ENCODE data around the gene KCNB1. TPM values are rescaled to one million over a fixed set of nuclear protein-coding genes. Genes with fewer than 3 reads are reported as not detected.

KCNB1 gene
- total RNA-seq, 1 experiment from 2014 or later, result not detected

- Mint-ChIP-seq H3K36me3 (ENCODE audit: insufficient read depth, unreplicated experiment) (no peaks in the 10 kb centered on the region), H3K27me3 (ENCODE audit: unreplicated experiment) (peaks cover 100% of the 10 kb centered on the region), H3K9me3 (ENCODE audit: low read depth, unreplicated experiment) (no peaks in the 10 kb centered on the region), H3K4me3 (ENCODE audit: low read depth, unreplicated experiment) (no peak overlapping the region), H3K4me1 (ENCODE audit: low read depth, unreplicated experiment) (no peaks in the 10 kb centered on the region), H3K27ac (ENCODE audit: unreplicated experiment) (no peak overlapping the region)
- intact Hi-C loops (cut with micrococcal nuclease; ENCODE audit: unreplicated experiment), result no loop called here
- no TSS peak for BruUV-seq (replicated peaks)
- TF ChIP-seq, protein P1, sequence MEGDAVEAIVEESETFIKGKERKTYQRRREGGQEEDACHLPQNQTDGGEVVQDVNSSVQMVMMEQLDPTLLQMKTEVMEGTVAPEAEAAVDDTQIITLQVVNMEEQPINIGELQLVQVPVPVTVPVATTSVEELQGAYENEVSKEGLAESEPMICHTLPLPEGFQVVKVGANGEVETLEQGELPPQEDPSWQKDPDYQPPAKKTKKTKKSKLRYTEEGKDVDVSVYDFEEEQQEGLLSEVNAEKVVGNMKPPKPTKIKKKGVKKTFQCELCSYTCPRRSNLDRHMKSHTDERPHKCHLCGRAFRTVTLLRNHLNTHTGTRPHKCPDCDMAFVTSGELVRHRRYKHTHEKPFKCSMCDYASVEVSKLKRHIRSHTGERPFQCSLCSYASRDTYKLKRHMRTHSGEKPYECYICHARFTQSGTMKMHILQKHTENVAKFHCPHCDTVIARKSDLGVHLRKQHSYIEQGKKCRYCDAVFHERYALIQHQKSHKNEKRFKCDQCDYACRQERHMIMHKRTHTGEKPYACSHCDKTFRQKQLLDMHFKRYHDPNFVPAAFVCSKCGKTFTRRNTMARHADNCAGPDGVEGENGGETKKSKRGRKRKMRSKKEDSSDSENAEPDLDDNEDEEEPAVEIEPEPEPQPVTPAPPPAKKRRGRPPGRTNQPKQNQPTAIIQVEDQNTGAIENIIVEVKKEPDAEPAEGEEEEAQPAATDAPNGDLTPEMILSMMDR (IDR thresholded peaks at IDR 0.05; ENCODE audit: unreplicated experiment), result no peak
- CTCF ChIA-PET, result interaction anchor here (0.5 to 1.5 kb wide), 3 partner anchors 19 to 37 kb away, joined by 3 to 9 read pairs (median 6); no protein-coding TSS in a partner anchor
- DNase-seq, result no peak
These were observed 67.3 kb downstream of the KCNB1 start for GRCh38 chr20:49415005-49415667.

GRCh38 chr20:49413677-49414076, 68.8 kb downstream of the KCNB1 start:
- H3K9me3 Mint-ChIP-seq (ENCODE audit: low read depth, unreplicated experiment), result no peaks in the 10 kb centered on the region
- CTCF ChIA-PET, result interaction anchor here (0.6 to 1.5 kb wide), 2 partner anchors 16 to 1127 kb away, joined by 3 read pairs; no protein-coding TSS in a partner anchor
- DNase-seq, result no peak
- peaks cover 100% of the 10 kb centered on the region for H3K27me3 Mint-ChIP-seq (ENCODE audit: unreplicated experiment)
- TF ChIP-seq, protein P1 (IDR thresholded peaks at IDR 0.05; ENCODE audit: unreplicated experiment), result no peak
- BruUV-seq (replicated peaks), result no TSS peak
- H3K36me3 Mint-ChIP-seq (ENCODE audit: insufficient read depth, unreplicated experiment), result no peaks in the 10 kb centered on the region
- no peak overlapping the region for H3K27ac Mint-ChIP-seq (ENCODE audit: unreplicated experiment)
- H3K4me1 Mint-ChIP-seq (ENCODE audit: low read depth, unreplicated experiment), result no peaks in the 10 kb centered on the region
- no peak overlapping the region for H3K4me3 Mint-ChIP-seq (ENCODE audit: low read depth, unreplicated experiment)
- intact Hi-C loops (cut with micrococcal nuclease; ENCODE audit: unreplicated experiment), result no loop called here

GRCh38 chr20:49412953-49413352, 69.5 kb downstream of the KCNB1 start:
- no TSS peak for BruUV-seq (replicated peaks)
- no peaks in the 10 kb centered on the region for H3K9me3 Mint-ChIP-seq (ENCODE audit: low read depth, unreplicated experiment)
- no peak overlapping the region for H3K27ac Mint-ChIP-seq (ENCODE audit: unreplicated experiment)

DNA sequence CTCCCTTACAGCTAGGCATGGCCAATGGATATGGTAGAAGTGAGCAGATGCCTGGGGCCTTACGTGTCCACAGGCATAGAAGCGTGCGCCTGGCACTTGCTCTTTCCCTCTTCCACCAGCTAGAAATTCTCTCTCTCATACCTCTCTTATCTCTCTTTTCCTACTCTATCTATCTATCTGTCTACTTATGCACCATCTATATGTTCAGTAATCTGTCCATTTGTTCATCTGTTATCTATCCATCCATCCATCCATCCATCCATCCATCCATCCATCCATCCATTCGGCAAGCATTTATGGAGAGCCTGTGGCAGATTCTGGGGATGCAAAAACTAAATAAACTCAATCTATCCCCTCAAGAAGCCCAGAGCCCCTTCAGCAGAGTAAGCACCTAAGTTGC, 70.2 kb downstream of the KCNB1 start:
- Mint-ChIP-seq H3K4me3 (ENCODE audit: low read depth, unreplicated experiment) (no peak overlapping the region), H3K36me3 (ENCODE audit: insufficient read depth, unreplicated experiment) (no peaks in the 10 kb centered on the region), H3K9me3 (ENCODE audit: low read depth, unreplicated experiment) (no peaks in the 10 kb centered on the region), H3K4me1 (ENCODE audit: low read depth, unreplicated experiment) (no peaks in the 10 kb centered on the region), H3K27ac (ENCODE audit: unreplicated experiment) (no peak overlapping the region), H3K27me3 (ENCODE audit: unreplicated experiment) (peaks cover 100% of the 10 kb centered on the region)
- CTCF ChIA-PET, result interaction anchor here (1.6 kb wide), 1 partner anchor 72 kb away, joined by 3 read pairs; no protein-coding TSS in a partner anchor
- TF ChIP-seq, protein P1 (IDR thresholded peaks at IDR 0.05; ENCODE audit: unreplicated experiment), result no peak
- no TSS peak for BruUV-seq (replicated peaks)
- intact Hi-C loops (cut with micrococcal nuclease; ENCODE audit: unreplicated experiment), result no loop called here
- no peak for DNase-seq

More at GRCh38 chr20:49412953-49413352, 69.5 kb downstream of the KCNB1 start:
- DNase-seq, result no peak
- Mint-ChIP-seq H3K27me3 (ENCODE audit: unreplicated experiment) (peaks cover 100% of the 10 kb centered on the region), H3K4me3 (ENCODE audit: low read depth, unreplicated experiment) (no peak overlapping the region), H3K4me1 (ENCODE audit: low read depth, unreplicated experiment) (no peaks in the 10 kb centered on the region), H3K36me3 (ENCODE audit: insufficient read depth, unreplicated experiment) (no peaks in the 10 kb centered on the region)
- CTCF ChIA-PET, result no interaction called here
- TF ChIP-seq, protein P1 (IDR thresholded peaks at IDR 0.05; ENCODE audit: unreplicated experiment), result no peak
- intact Hi-C loops (cut with micrococcal nuclease; ENCODE audit: unreplicated experiment), result no loop called here

All from Calu3 (cell line).